Measurements from ENCODE around the gene IQCC.

GRCh38 chr1:32198237-32199042 is 7.0 kb upstream of the IQCC start:
- TF ChIP-seq POLR2AphosphoS5 (IDR thresholded peaks at IDR 0.05) (no peak), POLR2A (IDR thresholded peaks at IDR 0.05) (no peak), EP300 (IDR thresholded peaks at IDR 0.05; ENCODE audit: low read depth) (no peak), CTCF (IDR thresholded peaks at IDR 0.05) (no peak)
